HEK293 (cell line): ENCODE data around the gene SIX3.

Source experiments
- CTCF ChIA-PET: fragments of 350-600 bp; formaldehyde crosslinking; extraction: SDS; loops from one replicate; lab custom pipeline; 2021; ENCODE audit warnings: antibody characterized with exemption; lab: Yijun Ruan, JAX
- POLR2A ChIA-PET: fragments of 300-600 bp; formaldehyde crosslinking; extraction: SDS; loops from one replicate; lab custom pipeline; 2020; ENCODE audit warnings: antibody characterized with exemption, inconsistent platforms; lab: Yijun Ruan, JAX
- H3K27ac ChIP-seq: fragments of 200-500 bp; sonication (Bioruptor generic); 2 replicates; pipeline ENCODE4 v1.5.1; 2014; ENCODE audit warnings: low read depth, low read length, control low read depth, inconsistent platforms; ENCODE audit errors: extremely low read depth
- H3K36me3 ChIP-seq, 2 experiments: fragments of 200-500 bp in 1 of 2; sonication (Bioruptor generic) in 1 of 2; 1 replicate in 1 of 2; 2 replicates in 1 of 2; pipeline ENCODE4 v1.5.1; 2014 to 2017; ENCODE audit warnings: inconsistent platforms in 2 of 2, low read length in 2 of 2; ENCODE audit not compliant: control insufficient read depth in 2 of 2, insufficient read depth in 1 of 2
- H3K4me1 ChIP-seq: fragments of 200-500 bp; sonication (Bioruptor generic); 2 replicates; pipeline ENCODE4 v1.5.1; 2014; ENCODE audit warnings: mild to moderate bottlenecking, low read length, inconsistent platforms; ENCODE audit not compliant: control insufficient read depth, insufficient read depth
- H3K4me3 ChIP-seq: 2 replicates; pipeline ENCODE4 v1.5.1; 2011; ENCODE audit warnings: low read depth, mild to moderate bottlenecking, control low read depth, low read length, moderate library complexity
- H3K9me3 ChIP-seq: fragments of 200-500 bp; sonication (Bioruptor generic); 2 replicates; pipeline ENCODE4 v1.5.1; 2014; ENCODE audit warnings: low read depth, low read length, inconsistent platforms; ENCODE audit not compliant: control insufficient read depth, insufficient read depth
- GLI4 ChIP-seq: fragments of 450-650 bp; formaldehyde crosslinking; IDR thresholded peaks from 2 replicates; pipeline ENCODE4 v1.5.1; 2016; ENCODE audit warnings: missing biosample characterization, missing genetic modification characterization
- TRIM28 ChIP-seq: IDR thresholded peaks from 2 replicates; pipeline ENCODE4 v1.6.1; 2011; ENCODE audit warnings: low read length, control low read depth, borderline replicate concordance
- ZNF514 ChIP-seq: fragments of 450-650 bp; formaldehyde crosslinking; IDR thresholded peaks from 2 replicates; pipeline ENCODE4 v1.5.1; 2016; ENCODE audit warnings: missing biosample characterization, missing genetic modification characterization
- ZNF555 ChIP-seq: fragments of 450-650 bp; formaldehyde crosslinking; conservative IDR thresholded peaks from 2 replicates; pipeline ENCODE4 v1.5.1; 2017; ENCODE audit warnings: missing biosample characterization, mild to moderate bottlenecking, missing genetic modification characterization, inconsistent platforms
- ZSCAN30 ChIP-seq: fragments of 450-650 bp; IDR thresholded peaks from 2 replicates; pipeline ENCODE4 v1.5.1; 2018; ENCODE audit warnings: missing biosample characterization, mild to moderate bottlenecking, missing genetic modification characterization, moderate library complexity
- TF ChIP-seq, protein P1 (sequence below): fragments of 450-650 bp; formaldehyde crosslinking; IDR thresholded peaks from 2 replicates; pipeline ENCODE4 v1.5.1; 2016; ENCODE audit warnings: missing biosample characterization, missing genetic modification characterization, borderline replicate concordance
- TF ChIP-seq, protein P2 (sequence below): fragments of 450-650 bp; formaldehyde crosslinking; IDR thresholded peaks from 2 replicates; pipeline ENCODE4 v1.5.1; 2017; ENCODE audit warnings: missing biosample characterization, missing genetic modification characterization
- TF ChIP-seq, protein P3 (sequence below): IDR thresholded peaks from 2 replicates; pipeline ENCODE4 v1.6.1; 2011; ENCODE audit warnings: mild to moderate bottlenecking, low read depth, low read length, borderline replicate concordance

The SIX3 gene

DNA sequence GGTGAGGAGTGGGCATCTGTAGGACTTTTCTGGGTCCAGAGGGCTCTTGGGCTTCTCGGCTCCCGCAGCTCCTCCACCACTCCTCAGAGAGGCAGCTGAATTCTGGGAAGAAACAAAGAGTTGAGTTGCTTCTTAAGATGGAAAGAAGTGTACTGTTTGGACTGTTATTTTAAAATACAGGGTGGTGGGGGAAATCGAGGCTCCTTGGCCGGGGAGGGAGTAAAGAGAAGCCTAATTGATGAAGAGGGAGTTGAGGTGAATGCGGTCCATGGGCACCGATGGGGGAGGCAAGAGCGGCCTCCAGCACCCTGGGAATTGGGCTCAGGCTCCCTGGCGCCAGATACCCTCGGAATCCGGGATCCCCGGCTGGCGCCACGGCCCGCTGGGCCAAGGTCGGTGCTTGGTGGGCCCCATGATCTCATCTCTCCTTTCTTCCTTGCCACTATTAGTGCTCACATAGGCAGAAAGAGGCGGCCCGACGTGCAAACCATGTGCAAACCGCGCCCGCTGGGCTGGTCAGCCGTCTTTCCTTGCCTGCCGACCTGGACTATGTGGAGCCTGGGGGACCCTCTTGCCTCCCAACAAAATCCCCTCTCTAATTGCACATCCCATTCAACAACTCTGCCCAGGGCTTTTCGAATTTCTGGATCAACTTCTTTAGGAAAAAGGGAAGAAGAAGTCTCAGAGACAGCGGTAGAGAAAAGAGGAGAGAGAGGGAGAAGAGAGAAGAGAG is 604 bp upstream of the SIX3 start (continued):
- TF ChIP-seq, protein P1, sequence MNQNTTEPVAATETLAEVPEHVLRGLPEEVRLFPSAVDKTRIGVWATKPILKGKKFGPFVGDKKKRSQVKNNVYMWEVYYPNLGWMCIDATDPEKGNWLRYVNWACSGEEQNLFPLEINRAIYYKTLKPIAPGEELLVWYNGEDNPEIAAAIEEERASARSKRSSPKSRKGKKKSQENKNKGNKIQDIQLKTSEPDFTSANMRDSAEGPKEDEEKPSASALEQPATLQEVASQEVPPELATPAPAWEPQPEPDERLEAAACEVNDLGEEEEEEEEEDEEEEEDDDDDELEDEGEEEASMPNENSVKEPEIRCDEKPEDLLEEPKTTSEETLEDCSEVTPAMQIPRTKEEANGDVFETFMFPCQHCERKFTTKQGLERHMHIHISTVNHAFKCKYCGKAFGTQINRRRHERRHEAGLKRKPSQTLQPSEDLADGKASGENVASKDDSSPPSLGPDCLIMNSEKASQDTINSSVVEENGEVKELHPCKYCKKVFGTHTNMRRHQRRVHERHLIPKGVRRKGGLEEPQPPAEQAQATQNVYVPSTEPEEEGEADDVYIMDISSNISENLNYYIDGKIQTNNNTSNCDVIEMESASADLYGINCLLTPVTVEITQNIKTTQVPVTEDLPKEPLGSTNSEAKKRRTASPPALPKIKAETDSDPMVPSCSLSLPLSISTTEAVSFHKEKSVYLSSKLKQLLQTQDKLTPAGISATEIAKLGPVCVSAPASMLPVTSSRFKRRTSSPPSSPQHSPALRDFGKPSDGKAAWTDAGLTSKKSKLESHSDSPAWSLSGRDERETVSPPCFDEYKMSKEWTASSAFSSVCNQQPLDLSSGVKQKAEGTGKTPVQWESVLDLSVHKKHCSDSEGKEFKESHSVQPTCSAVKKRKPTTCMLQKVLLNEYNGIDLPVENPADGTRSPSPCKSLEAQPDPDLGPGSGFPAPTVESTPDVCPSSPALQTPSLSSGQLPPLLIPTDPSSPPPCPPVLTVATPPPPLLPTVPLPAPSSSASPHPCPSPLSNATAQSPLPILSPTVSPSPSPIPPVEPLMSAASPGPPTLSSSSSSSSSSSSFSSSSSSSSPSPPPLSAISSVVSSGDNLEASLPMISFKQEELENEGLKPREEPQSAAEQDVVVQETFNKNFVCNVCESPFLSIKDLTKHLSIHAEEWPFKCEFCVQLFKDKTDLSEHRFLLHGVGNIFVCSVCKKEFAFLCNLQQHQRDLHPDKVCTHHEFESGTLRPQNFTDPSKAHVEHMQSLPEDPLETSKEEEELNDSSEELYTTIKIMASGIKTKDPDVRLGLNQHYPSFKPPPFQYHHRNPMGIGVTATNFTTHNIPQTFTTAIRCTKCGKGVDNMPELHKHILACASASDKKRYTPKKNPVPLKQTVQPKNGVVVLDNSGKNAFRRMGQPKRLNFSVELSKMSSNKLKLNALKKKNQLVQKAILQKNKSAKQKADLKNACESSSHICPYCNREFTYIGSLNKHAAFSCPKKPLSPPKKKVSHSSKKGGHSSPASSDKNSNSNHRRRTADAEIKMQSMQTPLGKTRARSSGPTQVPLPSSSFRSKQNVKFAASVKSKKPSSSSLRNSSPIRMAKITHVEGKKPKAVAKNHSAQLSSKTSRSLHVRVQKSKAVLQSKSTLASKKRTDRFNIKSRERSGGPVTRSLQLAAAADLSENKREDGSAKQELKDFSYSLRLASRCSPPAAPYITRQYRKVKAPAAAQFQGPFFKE, result no peak
- TF ChIP-seq, protein P2, sequence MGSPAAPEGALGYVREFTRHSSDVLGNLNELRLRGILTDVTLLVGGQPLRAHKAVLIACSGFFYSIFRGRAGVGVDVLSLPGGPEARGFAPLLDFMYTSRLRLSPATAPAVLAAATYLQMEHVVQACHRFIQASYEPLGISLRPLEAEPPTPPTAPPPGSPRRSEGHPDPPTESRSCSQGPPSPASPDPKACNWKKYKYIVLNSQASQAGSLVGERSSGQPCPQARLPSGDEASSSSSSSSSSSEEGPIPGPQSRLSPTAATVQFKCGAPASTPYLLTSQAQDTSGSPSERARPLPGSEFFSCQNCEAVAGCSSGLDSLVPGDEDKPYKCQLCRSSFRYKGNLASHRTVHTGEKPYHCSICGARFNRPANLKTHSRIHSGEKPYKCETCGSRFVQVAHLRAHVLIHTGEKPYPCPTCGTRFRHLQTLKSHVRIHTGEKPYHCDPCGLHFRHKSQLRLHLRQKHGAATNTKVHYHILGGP, result no peak
- TF ChIP-seq ZNF514 (tag by site-specific recombination) (no peak), TRIM28 (no peak)

DNA sequence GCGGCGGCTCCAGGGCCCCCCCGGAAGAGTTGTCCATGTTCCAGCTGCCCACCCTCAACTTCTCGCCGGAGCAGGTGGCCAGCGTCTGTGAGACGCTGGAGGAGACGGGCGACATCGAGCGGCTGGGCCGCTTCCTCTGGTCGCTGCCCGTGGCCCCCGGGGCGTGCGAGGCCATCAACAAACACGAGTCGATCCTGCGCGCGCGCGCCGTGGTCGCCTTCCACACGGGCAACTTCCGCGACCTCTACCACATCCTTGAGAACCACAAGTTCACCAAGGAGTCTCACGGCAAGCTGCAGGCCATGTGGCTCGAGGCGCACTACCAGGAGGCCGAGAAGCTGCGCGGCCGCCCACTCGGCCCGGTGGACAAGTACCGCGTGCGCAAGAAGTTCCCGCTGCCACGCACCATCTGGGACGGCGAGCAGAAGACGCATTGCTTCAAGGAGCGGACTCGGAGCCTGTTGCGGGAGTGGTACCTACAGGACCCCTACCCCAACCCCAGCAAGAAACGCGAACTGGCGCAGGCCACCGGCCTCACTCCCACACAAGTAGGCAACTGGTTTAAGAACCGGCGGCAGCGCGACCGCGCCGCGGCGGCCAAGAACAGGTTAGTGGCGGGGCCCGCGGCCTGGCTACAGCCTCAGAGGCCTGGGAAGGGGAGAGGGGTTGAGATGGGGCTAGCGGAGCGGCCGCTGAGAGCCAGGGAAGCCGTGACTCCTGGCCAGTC is 965 bp downstream of the SIX3 start:
- Histone ChIP-seq H3K36me3 (no peaks in the 10 kb centered on the region), H3K4me1 (no peaks in the 10 kb centered on the region), H3K4me3 (peak overlapping the region; percentile 55), H3K9me3 (no peaks in the 10 kb centered on the region), H3K27ac (peak overlapping the region; percentile 37; the same call in 1 of the 2 replicates)
- CTCF ChIA-PET, result interaction anchor here (1.3 kb wide), 1 partner anchor 463 kb away, joined by 4 read pairs; no protein-coding TSS in a partner anchor
- POLR2A ChIA-PET, result no interaction called here
- TF ChIP-seq ZSCAN30 (tag by site-specific recombination), result no peak
- no peak for TF ChIP-seq ZNF555 (tag by site-specific recombination)
- TF ChIP-seq, all 188 proteins: peak for 0

DNA sequence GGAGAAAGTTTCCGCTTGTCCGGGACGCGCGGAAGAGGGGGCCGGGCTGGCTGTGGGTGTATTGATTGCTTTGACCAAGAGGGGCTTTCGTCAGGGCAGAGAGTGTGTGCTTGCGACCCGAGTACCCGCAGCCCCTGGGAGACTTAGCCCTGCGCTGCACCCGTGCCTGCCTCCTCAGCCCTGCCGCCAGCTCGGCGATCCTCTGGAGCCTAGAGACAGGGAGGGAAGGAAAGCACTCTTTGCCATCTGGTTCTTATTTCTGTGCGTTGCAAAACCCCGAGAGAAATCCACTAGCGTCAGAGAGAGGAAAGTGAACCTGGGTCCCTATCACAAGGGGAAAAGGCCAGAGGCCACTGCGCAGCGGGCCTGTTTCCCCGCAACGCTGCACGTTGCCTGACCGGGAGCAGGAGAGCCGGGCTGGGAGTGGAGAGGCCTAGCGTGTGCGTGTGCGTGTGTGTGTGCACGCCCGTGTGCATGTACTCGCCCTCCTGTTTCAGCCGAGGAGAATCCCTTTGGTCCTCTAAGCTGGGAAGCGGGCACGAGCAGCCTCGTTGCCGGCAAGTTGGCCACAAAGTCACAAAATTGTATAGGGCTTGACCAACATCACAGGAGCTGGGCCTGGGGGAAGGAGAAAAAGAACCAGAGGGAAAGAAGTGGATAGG is 1.7 kb downstream of the SIX3 start:
- ChIA-PET POLR2A (no interaction called here), CTCF (interaction anchor here (0.6 to 1.3 kb wide), 2 partner anchors 68 to 463 kb away, joined by 3 to 4 read pairs; no protein-coding TSS in a partner anchor)

More for the DNA sequence above, 1.7 kb downstream of the SIX3 start:
- TF ChIP-seq, protein P3, sequence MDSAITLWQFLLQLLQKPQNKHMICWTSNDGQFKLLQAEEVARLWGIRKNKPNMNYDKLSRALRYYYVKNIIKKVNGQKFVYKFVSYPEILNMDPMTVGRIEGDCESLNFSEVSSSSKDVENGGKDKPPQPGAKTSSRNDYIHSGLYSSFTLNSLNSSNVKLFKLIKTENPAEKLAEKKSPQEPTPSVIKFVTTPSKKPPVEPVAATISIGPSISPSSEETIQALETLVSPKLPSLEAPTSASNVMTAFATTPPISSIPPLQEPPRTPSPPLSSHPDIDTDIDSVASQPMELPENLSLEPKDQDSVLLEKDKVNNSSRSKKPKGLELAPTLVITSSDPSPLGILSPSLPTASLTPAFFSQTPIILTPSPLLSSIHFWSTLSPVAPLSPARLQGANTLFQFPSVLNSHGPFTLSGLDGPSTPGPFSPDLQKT, result no peak
- no peak for TF ChIP-seq GLI4 (tag by site-specific recombination)
- TF ChIP-seq, all 188 proteins: peak for 0
- Histone ChIP-seq H3K36me3 (no peaks in the 10 kb centered on the region), H3K4me1 (no peaks in the 10 kb centered on the region), H3K4me3 (no peak overlapping the region), H3K9me3 (no peaks in the 10 kb centered on the region), H3K27ac (no peak overlapping the region)
